Left renal cortex interstitium (tissue), 4 donors: ENCODE data around the gene LCT. TPM values are rescaled to one million over a fixed set of nuclear protein-coding genes. Genes with fewer than 3 reads are reported as not detected.
"Not testable (repeated sequence)": the region's sequence is repeated elsewhere in the genome, so short reads cannot be mapped to it uniquely, and the experiment has no call there.

Source experiments
- DNase-seq, 4 donors: peaks; one replicate each; pipeline ENCODE4 v3.0.0-alpha.2; 2013; ENCODE audit warnings: low read depth in 4 of 4, low spot score in 2 of 4, missing footprints in 1 of 4
- polyA plus RNA-seq, 4 donors: library from polyadenylated mRNA; unstranded; fragments of 120-200 nt; gene quantifications; one replicate each; pipeline ENCODE4 v1.2.1, GENCODE V29; 2013; ENCODE audit not compliant: insufficient read length in 4 of 4

LCT gene
- polyA plus RNA-seq, 4 donors: 0.03 to 0.05 TPM; not detected in 2

GRCh38 chr2:135798275-135798705, 38.7 kb downstream of the LCT start:
- no peak for DNase-seq

DNA sequence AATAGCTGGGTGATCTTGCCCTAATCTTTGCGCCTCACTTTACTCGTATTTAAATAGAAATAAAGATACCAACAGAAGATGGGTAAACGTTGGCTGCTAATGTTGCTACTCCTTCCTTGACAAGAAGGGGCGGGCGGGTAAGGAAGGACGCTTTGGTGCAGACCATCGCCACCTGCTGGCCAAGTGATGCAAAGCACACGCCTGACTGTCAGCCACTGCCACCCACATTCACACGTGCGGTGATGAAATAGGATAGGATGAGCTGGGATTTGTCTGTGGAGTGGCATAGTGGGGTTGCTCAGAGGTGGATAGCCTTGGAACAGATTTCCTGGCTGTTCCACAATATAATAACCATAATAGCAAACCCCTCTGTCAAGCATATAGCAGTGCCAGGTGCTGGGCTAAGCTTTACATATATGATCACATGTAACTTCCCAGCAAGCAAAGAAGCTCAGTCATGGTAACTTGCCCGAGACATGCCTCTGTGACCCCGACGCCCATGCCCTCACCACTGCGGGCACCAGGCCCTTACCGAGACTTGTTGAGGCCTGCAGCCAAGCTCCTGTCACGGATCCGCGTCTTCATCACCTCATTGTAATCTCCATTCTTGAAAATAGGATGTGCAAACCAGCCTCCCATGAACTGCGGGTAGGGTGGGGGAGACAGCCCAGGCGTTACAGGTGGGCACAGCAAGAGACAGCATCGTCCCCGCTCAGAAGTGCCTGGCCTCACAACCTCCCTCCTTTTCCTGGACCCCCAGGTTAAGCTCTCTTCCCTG, 39.3 kb downstream of the LCT start:
- peak in 3 of 4 donors; percentile 15 to 40 (median 18) for DNase-seq

- DNase-seq: no peak
Observed at GRCh38 chr2:135796606-135797005, 40.4 kb downstream of the LCT start.

GRCh38 chr2:135795641-135796040, 41.3 kb downstream of the LCT start:
- not testable (repeated sequence) for DNase-seq

DNA sequence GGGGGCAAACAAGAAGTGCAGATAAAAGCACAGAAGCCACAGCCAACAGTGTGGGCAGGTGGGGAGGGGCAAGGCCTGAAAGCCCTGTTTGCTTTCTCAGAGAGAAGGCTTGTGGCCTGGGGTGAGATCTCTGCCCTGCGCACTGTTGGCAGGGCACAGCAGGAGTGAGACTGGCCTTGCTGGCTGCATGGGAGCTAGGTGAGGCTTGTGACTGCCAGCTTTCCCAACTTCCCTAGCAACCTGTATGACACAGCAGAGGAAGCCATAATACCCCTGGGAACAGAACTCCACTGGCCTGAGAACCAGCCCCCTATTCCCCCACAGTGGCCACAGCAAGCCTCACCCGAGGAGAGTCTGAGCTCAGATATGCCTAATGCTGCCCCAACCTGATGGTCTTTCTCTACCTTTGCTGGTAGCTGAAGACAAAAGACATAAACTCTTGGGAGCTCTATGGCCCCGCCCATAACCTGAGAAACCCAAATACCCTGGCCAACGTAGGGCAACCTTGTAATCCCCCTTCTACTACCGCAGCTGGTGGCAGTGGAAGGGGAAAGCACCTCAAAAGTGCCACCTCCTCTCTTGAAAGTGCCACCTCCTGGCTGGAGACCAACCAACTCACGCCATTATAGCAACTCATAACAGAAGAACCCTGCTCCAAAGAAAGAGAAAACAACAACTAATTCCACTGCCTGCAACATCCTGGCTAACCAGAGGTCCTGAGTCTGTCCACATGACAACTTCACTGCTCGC, 44.4 kb downstream of the LCT start:
- no peak for DNase-seq

DNA sequence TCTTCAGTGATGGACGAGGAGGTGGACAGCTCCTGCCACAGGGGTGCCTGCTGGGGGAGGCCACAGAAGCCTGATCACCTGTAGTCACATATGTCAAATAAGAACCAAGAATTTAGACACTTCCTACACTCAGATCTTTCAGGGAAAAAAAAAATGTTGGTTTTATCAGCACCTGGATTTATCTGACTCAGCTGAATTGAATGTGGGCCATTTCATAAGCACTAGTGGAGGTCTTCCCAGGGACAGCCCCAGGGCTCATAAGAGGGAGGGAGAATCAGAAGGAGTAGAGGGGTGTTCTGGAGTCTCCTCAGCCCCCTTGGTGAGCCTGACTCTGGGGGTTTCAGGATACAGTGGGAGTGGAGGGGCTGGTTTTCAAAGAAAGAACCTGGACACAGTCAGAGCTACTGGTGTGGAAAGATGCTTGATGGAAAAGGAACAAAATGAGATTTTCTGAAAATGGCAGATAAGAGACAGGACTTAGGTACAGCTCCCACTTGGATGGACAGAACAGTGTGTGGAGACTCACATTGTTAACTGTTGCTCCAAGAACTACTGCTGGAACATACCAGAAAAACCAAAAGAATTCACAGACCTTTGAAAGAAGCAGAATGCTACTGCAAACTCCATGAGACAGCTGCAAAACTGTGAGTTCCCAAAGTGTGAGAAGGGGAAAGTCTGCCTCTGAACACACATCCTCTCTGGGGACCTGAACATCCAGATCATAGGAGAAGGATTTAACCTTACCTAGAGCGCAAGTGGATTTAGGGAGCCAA, 45.4 kb downstream of the LCT start:
- DNase-seq: no peak

GRCh38 chr2:135790423-135790822, 46.6 kb downstream of the LCT start:
- no peak for DNase-seq

- no peak for DNase-seq
Observed at GRCh38 chr2:135786823-135787222, 50.2 kb downstream of the LCT start.

GRCh38 chr2:135785032-135785431, 52.0 kb downstream of the LCT start:
- no peak for DNase-seq

- DNase-seq: no peak
Observed at GRCh38 chr2:135783439-135783838, 53.5 kb downstream of the LCT start.

DNA sequence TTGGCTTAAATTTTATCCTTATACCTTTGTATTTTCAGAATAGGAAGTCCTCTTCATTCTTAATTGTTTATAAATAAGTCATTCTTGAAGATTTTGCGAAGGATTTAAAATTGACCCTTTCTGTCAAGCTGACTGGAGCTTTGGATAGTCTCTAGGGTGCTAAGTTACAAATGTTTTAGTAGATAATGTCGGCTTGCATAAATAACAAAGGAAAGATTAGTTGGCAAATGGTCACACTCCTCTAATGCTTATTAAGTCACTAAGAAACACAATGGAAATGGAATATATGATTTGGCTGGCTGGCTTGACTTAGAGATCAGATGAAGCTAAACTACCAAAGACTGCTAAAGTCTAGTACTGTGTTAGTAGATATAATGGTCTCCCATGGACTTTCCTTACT, 54.8 kb downstream of the LCT start:
- no peak for DNase-seq

DNA sequence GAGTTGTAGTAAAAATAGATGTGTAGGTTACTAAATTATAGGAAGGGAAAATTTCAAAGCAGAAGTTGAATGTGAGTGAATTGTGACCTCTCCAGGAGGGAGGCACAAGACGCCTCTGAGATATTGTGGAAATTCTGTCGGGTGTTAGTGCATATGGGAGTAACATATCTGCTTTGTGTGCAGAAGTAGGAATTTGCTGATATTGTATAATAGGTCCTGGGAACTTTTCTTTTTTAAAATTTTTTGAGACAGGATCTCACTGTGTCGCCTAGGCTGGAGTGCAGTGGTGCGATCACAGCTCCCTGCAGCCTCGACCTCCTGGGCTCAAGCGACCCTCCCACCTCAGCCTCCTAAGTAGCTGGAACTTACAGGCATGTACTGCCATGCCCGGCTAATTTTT, 60.6 kb downstream of the LCT start:
- DNase-seq: no peak

- DNase-seq: no peak
Observed at GRCh38 chr2:135775420-135775819, 61.6 kb downstream of the LCT start.

DNA sequence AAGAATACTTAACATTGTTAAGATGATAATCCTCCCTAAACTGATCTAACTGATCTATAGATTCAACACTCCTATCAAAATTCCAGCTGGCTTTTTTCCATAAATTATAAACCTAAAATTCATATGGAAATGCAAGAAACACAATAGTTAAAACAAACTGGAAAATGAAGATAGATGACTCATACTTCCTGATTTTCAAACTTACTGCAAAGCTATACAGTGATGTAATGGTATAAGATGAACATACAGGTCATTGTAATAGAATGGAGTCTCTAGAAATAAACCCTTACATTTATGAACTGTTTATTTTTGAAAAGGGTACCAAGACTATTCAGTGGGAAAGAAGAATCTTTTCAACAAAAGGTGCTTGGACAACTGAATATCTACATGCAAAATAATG, 63.1 kb downstream of the LCT start:
- no peak for DNase-seq

GRCh38 chr2:135773319-135773718, 63.7 kb downstream of the LCT start:
- no peak for DNase-seq

DNA sequence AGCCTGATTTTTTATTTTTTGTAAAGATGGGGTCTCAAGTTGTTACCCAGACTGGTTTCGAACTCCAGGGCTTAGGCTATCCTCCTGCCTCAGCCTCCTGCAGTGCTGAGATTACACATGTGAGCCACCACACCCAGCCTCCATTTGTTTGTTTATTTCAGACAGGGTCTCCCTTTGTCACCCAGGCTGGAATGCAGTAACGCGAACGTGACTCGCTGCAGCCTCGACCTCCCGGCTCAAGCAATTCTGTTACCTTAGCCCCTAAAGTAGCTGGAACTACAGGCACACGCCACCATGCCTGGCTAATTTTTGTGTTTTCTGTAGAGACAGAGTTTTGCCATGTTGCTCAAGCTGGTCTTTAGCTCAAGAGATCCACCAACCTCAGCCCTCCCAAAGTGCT, 68.1 kb downstream of the LCT start:
- no peak for DNase-seq

GRCh38 chr2:135762530-135762929, 74.5 kb downstream of the LCT start:
- DNase-seq: no peak

DNA sequence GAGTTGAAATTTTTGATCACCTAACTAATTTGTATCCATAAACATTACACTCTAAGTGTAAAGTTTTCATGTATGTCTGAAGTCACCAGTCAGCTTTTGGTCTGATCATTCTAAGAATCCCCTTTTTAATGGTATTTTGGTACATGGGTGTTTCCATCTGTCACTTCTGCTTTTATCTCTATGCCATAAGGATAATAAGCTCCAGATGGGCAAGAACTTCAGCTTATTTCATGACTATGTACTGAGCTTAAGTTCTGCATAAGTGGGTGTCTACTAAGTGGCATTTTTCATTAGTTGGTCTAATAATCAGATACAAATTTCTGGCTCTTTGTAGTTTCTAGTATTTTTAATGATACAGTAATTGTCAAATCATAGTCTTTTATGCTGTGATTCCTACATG, 75.0 kb downstream of the LCT start:
- no peak for DNase-seq

GRCh38 chr2:135756692-135757091, 80.3 kb downstream of the LCT start:
- no peak for DNase-seq

DNA sequence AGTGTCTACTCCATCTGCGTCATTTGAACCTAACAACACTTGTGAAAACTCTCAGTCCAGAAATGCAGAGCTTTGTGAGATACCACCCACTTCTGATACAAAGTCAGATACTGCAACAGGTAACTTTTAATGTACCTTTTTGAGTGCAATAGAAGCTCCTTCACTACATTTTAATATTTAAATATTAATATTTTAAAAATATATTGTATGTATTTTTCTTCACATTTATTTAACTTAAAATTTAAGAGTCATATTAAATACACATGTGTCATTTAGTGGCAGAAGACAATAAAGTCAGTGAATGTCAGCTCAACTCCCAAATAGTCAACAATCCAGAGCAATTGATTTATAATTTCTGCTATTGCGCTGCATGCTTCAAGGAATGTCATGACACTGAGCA, 81.4 kb downstream of the LCT start:
- DNase-seq: no peak

DNA sequence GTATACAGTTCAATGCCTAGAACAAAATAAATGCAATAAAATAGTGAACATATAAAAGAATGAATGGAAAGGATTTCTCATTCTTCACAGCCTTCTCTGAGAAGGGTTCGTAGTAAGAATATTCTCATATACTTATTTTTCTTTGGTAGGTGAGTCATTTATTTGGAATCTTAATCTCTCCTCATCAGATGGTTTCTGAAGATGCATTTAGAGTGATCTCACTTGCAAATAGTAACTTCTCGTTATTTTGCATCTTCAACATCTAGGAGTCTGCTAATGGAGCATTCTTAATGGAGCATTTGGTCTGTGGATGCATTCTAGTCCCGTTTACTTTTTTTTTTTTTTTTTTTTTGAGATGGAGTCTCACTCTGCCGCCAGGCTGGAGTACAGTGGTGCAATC, 91.4 kb downstream of the LCT start:
- no peak for DNase-seq
